Measurements from ENCODE around the gene TRAPPC2L. TPM values are rescaled to one million over a fixed set of nuclear protein-coding genes. Genes with fewer than 3 reads are reported as not detected.
A peak's percentile ranks its signal among the peaks of the same experiment; 100 is the strongest.

TRAPPC2L gene
- total RNA-seq, 2 donors from 2014 or later: 23.7 to 38.9 TPM

GRCh38 chr16:88830783-88831182 lies 26.1 kb upstream of the TRAPPC2L start:
- Histone ChIP-seq H3K9me3 (no peaks in the 10 kb centered on the region), H3K27ac (peak overlapping the region; percentile 38 to 45), H3K27me3 (replicated peaks; ENCODE audit: insufficient read depth) (no peaks in the 10 kb centered on the region), H3K36me3 (no peaks in the 10 kb centered on the region), H3K4me1 (replicated peaks) (no peaks in the 10 kb centered on the region), H3K4me3 (no peak overlapping the region)
- no peak for DNase-seq (ENCODE audit: low spot score)
- TF ChIP-seq POLR2AphosphoS5 (IDR thresholded peaks at IDR 0.05) (no peak), POLR2A (IDR thresholded peaks at IDR 0.05) (no peak)
- TF ChIP-seq, protein P1, sequence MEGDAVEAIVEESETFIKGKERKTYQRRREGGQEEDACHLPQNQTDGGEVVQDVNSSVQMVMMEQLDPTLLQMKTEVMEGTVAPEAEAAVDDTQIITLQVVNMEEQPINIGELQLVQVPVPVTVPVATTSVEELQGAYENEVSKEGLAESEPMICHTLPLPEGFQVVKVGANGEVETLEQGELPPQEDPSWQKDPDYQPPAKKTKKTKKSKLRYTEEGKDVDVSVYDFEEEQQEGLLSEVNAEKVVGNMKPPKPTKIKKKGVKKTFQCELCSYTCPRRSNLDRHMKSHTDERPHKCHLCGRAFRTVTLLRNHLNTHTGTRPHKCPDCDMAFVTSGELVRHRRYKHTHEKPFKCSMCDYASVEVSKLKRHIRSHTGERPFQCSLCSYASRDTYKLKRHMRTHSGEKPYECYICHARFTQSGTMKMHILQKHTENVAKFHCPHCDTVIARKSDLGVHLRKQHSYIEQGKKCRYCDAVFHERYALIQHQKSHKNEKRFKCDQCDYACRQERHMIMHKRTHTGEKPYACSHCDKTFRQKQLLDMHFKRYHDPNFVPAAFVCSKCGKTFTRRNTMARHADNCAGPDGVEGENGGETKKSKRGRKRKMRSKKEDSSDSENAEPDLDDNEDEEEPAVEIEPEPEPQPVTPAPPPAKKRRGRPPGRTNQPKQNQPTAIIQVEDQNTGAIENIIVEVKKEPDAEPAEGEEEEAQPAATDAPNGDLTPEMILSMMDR (IDR thresholded peaks at IDR 0.05): no peak
- intact Hi-C loops (cut with DNase I): no loop called here
- WGBS: 84% methylated on average over 14 of the region's 14 CpGs

- DNase-seq (ENCODE audit: low spot score): no peak
- Histone ChIP-seq H3K4me3 (no peak overlapping the region), H3K4me1 (replicated peaks) (no peaks in the 10 kb centered on the region), H3K36me3 (no peaks in the 10 kb centered on the region), H3K27ac (no peak overlapping the region), H3K27me3 (replicated peaks; ENCODE audit: insufficient read depth) (no peaks in the 10 kb centered on the region), H3K9me3 (no peaks in the 10 kb centered on the region)
- TF ChIP-seq, protein P1 (IDR thresholded peaks at IDR 0.05): no peak
- TF ChIP-seq POLR2AphosphoS5 (IDR thresholded peaks at IDR 0.05) (no peak), POLR2A (IDR thresholded peaks at IDR 0.05) (no peak)
- intact Hi-C loops (cut with DNase I): no loop called here
- 58% methylated on average over 12 of the region's 13 CpGs for WGBS
Measured at GRCh38 chr16:88831838-88832237, 25.1 kb upstream of the TRAPPC2L start.

GRCh38 chr16:88833086-88833485 lies 23.8 kb upstream of the TRAPPC2L start:
- WGBS: 95% methylated on average over 13 of the region's 13 CpGs
- TF ChIP-seq, protein P1 (IDR thresholded peaks at IDR 0.05): no peak
- TF ChIP-seq POLR2AphosphoS5 (IDR thresholded peaks at IDR 0.05): no peak
- TF ChIP-seq POLR2A (IDR thresholded peaks at IDR 0.05): no peak
- H3K4me1 ChIP-seq (replicated peaks): no peaks in the 10 kb centered on the region
- no peaks in the 10 kb centered on the region for H3K36me3 ChIP-seq
- DNase-seq (ENCODE audit: low spot score): no peak
- H3K9me3 ChIP-seq: no peaks in the 10 kb centered on the region
- intact Hi-C loops (cut with DNase I): no loop called here
- no peak overlapping the region for H3K4me3 ChIP-seq
- no peaks in the 10 kb centered on the region for H3K27me3 ChIP-seq (replicated peaks; ENCODE audit: insufficient read depth)
- H3K27ac ChIP-seq: no peak overlapping the region

DNA sequence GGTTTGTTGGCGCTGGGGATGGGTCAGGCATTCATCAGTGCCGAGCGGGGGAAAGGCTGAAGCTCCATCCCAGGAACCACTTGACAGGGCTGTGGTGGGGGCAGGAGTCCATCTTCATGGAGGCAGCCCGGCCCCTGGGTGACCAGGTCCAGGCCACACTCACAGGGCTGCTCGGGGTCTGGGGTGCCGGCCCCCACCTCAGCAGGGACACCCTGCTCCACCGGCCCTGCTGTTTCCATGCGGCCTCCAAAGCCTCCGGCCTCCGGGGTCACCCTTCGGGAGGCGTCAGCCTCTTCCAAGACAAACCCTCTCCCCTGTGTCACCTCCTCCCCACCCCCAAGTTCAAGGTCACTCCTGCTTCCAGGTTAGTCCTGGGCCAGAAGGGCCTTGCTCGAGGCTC lies 22.3 kb upstream of the TRAPPC2L start:
- Histone ChIP-seq H3K36me3 (no peaks in the 10 kb centered on the region), H3K27me3 (replicated peaks; ENCODE audit: insufficient read depth) (no peaks in the 10 kb centered on the region), H3K27ac (peak overlapping the region in 1 of 2 donors; percentile 11), H3K4me1 (replicated peaks) (no peaks in the 10 kb centered on the region), H3K4me3 (no peak overlapping the region), H3K9me3 (no peaks in the 10 kb centered on the region)
- no peak for DNase-seq (ENCODE audit: low spot score)
- TF ChIP-seq, protein P1 (IDR thresholded peaks at IDR 0.05): no peak
- TF ChIP-seq POLR2AphosphoS5 (IDR thresholded peaks at IDR 0.05): no peak
- no peak for TF ChIP-seq POLR2A (IDR thresholded peaks at IDR 0.05)
- intact Hi-C loops (cut with DNase I): no loop called here
- WGBS: 95% methylated on average over 13 of the region's 13 CpGs

DNA sequence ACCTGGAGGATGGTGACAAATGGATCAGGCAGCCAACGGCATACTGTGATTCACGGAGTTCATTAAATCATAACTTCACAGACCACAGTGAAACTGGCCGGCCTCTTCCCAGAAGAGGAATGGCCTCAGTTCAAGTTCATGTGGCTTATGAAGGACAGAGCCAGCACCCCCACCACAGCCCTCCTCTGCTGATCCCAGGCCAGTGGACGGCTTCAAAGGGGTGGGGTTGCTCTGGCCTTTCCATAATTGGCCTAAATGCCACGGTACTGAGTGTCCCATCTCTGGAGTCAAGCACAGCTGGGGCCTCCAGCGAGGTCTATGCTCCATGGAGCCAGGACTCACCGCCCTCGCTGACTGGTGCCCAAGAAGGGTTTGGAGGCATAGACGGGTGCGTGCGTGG lies 21.5 kb upstream of the TRAPPC2L start:
- Histone ChIP-seq H3K4me1 (replicated peaks) (no peaks in the 10 kb centered on the region), H3K36me3 (peaks cover 0 to 3% of the 10 kb centered on the region in 2 donors), H3K27ac (no peak overlapping the region), H3K9me3 (no peaks in the 10 kb centered on the region), H3K27me3 (replicated peaks; ENCODE audit: insufficient read depth) (no peaks in the 10 kb centered on the region), H3K4me3 (no peak overlapping the region)
- 78% methylated on average over 11 of the region's 11 CpGs for WGBS
- no peak for DNase-seq (ENCODE audit: low spot score)
- TF ChIP-seq POLR2AphosphoS5 (IDR thresholded peaks at IDR 0.05): no peak
- TF ChIP-seq POLR2A (IDR thresholded peaks at IDR 0.05): no peak
- TF ChIP-seq, protein P1 (IDR thresholded peaks at IDR 0.05): no peak
- intact Hi-C loops (cut with DNase I): no loop called here
